Panc1 (cell line): ENCODE measurements around the gene CFAP20DC. TPM values are rescaled to one million over a fixed set of nuclear protein-coding genes. Genes with fewer than 3 reads are reported as not detected.

Experiments used
- ATAC-seq: fragments of 200-7000 bp; cut with Tn5 transposase; 2 replicates; pipeline ENCODE4 v1.9.1; 2020; ENCODE audit warnings: mild to moderate bottlenecking, moderate library complexity
- BruUV-seq: library from RNA; stranded (reverse); fragments of 400-500 nt; replicated peaks from 2 replicates; lab custom pipeline; 2021; lab: Mats Ljungman, UMichigan
- CTCF ChIA-PET: fragments of 300-600 bp; sonication (Branson Sonifier 250); formaldehyde crosslinking; loops from one replicate; lab custom pipeline; 2022; ENCODE audit warnings: antibody characterized with exemption; lab: Charles Lee
- POLR2A ChIA-PET: fragments of 300-600 bp; sonication (Branson Sonifier 250); formaldehyde crosslinking; loops from one replicate; lab custom pipeline; 2022; ENCODE audit warnings: antibody characterized with exemption; lab: Charles Lee
- DNase-seq: peaks from one replicate; pipeline ENCODE4 v3.0.0-alpha.2; 2010; ENCODE audit warnings: low read depth, low spot score
- H3K27ac ChIP-seq: 2 replicates; pipeline ENCODE4 v1.5.1; 2011; ENCODE audit warnings: mild to moderate bottlenecking, low read length, inconsistent platforms
- H3K27me3 ChIP-seq: fragments of 200-500 bp; sonication (Bioruptor generic); 2 replicates; pipeline ENCODE4 v1.6.0; 2014; ENCODE audit warnings: low read length, inconsistent platforms; ENCODE audit not compliant: control insufficient read depth, insufficient read depth
- H3K36me3 ChIP-seq: fragments of 200-500 bp; sonication (Bioruptor generic); 2 replicates; pipeline ENCODE4 v1.5.1; 2014; ENCODE audit warnings: inconsistent platforms, mild to moderate bottlenecking, low read length, moderate library complexity; ENCODE audit not compliant: control insufficient read depth, insufficient read depth
- H3K4me1 ChIP-seq: 2 replicates; pipeline ENCODE4 v1.5.1; 2011; ENCODE audit warnings: inconsistent platforms, mild to moderate bottlenecking, low read length, moderate library complexity; ENCODE audit not compliant: control insufficient read depth, insufficient read depth
- H3K4me3 ChIP-seq, 2 experiments: 2 replicates each; pipeline ENCODE4 v1.5.1; 2011 to 2012; ENCODE audit warnings: low read depth in 2 of 2, low read length in 2 of 2, mild to moderate bottlenecking in 2 of 2, inconsistent platforms in 1 of 2, moderate library complexity in 1 of 2
- H3K9me3 ChIP-seq: fragments of 200-500 bp; sonication (Bioruptor generic); 2 replicates; pipeline ENCODE4 v1.5.1; 2014; ENCODE audit warnings: low read depth, mild to moderate bottlenecking, inconsistent platforms, low read length, moderate library complexity; ENCODE audit not compliant: control insufficient read depth, insufficient read depth
- POLR2AphosphoS5 ChIP-seq: IDR thresholded peaks from 2 replicates; pipeline ENCODE4 v1.6.1; 2012; ENCODE audit warnings: mild to moderate bottlenecking, low read depth, low read length, moderate library complexity
- SIN3A ChIP-seq: IDR thresholded peaks from 2 replicates; pipeline ENCODE4 v1.6.1; 2012; ENCODE audit warnings: low read depth, mild to moderate bottlenecking, low read length, moderate library complexity, borderline replicate concordance; ENCODE audit not compliant: insufficient read depth
- TCF7L2 ChIP-seq: IDR thresholded peaks from 2 replicates; pipeline ENCODE4 v1.6.1; 2011; ENCODE audit warnings: mild to moderate bottlenecking, low read depth, low read length, inconsistent platforms
- in situ Hi-C: cut with HindIII; loops from 2 replicates; pipeline ENCODE4 v1.10.0; 2016; ENCODE audit warnings: low sequenced_read_pairs, low pct_unique_long_range_greater_than_20kb
- intact Hi-C: fragments of 100-400 bp; cut with micrococcal nuclease; formaldehyde crosslinking; loops from one replicate; pipeline ENCODE4 v1.10.0; 2022; ENCODE audit not compliant: unreplicated experiment
- total RNA-seq: library from RNA; stranded (reverse); gene quantifications from one replicate; pipeline ENCODE4 v1.2.1, GENCODE V29; 2021; ENCODE audit not compliant: unreplicated experiment
- TF ChIP-seq, protein P1 (sequence below), 2 experiments: IDR thresholded peaks; 2 replicates each; pipeline ENCODE4 v1.6.1; 2011 to 2012; ENCODE audit warnings: low read depth in 2 of 2, control low read depth in 1 of 2, low read length in 1 of 2, mild to moderate bottlenecking in 1 of 2, moderate library complexity in 1 of 2; ENCODE audit not compliant: insufficient read depth in 1 of 2
- TF ChIP-seq, protein P2 (sequence below): fragments of 450-650 bp; IDR thresholded peaks from 2 replicates; pipeline ENCODE4 v1.5.1; 2017; ENCODE audit warnings: mild to moderate bottlenecking

Gene CFAP20DC
- total RNA-seq, 1 experiment from 2014 or later = 4.0 TPM

DNA sequence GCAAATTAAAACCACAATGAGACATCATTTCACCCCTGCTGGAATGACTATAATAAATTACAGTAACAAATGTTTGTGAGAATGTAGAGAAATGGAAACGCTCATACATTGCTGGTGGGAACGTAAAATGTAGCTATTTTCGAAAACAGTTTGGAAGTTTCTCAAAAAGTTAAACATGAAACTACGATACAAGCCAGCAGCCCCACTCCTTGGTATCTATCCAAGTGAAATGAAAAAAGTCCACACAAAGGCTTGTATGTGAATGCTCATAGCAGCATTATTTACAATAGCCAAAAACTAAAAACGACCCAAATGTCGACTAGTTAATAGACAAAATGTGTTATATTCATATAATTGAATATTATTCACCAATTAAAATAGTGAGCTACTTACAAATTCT lies 22.9 kb upstream of the CFAP20DC start:
- Histone ChIP-seq H3K4me3 (no peak overlapping the region), H3K27ac (no peak overlapping the region), H3K4me1 (no peaks in the 10 kb centered on the region), H3K36me3 (no peaks in the 10 kb centered on the region), H3K9me3 (no peaks in the 10 kb centered on the region), H3K27me3 (no peaks in the 10 kb centered on the region)
- TF ChIP-seq TCF7L2 (no peak), SIN3A (no peak), POLR2AphosphoS5 (no peak)
- TF ChIP-seq, protein P1, sequence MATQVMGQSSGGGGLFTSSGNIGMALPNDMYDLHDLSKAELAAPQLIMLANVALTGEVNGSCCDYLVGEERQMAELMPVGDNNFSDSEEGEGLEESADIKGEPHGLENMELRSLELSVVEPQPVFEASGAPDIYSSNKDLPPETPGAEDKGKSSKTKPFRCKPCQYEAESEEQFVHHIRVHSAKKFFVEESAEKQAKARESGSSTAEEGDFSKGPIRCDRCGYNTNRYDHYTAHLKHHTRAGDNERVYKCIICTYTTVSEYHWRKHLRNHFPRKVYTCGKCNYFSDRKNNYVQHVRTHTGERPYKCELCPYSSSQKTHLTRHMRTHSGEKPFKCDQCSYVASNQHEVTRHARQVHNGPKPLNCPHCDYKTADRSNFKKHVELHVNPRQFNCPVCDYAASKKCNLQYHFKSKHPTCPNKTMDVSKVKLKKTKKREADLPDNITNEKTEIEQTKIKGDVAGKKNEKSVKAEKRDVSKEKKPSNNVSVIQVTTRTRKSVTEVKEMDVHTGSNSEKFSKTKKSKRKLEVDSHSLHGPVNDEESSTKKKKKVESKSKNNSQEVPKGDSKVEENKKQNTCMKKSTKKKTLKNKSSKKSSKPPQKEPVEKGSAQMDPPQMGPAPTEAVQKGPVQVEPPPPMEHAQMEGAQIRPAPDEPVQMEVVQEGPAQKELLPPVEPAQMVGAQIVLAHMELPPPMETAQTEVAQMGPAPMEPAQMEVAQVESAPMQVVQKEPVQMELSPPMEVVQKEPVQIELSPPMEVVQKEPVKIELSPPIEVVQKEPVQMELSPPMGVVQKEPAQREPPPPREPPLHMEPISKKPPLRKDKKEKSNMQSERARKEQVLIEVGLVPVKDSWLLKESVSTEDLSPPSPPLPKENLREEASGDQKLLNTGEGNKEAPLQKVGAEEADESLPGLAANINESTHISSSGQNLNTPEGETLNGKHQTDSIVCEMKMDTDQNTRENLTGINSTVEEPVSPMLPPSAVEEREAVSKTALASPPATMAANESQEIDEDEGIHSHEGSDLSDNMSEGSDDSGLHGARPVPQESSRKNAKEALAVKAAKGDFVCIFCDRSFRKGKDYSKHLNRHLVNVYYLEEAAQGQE (IDR thresholded peaks at IDR 0.05; ENCODE audit: insufficient read depth in 1 of 2, low read depth in 2 of 2, low read length in 1 of 2) = no peak
- TF ChIP-seq, protein P2, sequence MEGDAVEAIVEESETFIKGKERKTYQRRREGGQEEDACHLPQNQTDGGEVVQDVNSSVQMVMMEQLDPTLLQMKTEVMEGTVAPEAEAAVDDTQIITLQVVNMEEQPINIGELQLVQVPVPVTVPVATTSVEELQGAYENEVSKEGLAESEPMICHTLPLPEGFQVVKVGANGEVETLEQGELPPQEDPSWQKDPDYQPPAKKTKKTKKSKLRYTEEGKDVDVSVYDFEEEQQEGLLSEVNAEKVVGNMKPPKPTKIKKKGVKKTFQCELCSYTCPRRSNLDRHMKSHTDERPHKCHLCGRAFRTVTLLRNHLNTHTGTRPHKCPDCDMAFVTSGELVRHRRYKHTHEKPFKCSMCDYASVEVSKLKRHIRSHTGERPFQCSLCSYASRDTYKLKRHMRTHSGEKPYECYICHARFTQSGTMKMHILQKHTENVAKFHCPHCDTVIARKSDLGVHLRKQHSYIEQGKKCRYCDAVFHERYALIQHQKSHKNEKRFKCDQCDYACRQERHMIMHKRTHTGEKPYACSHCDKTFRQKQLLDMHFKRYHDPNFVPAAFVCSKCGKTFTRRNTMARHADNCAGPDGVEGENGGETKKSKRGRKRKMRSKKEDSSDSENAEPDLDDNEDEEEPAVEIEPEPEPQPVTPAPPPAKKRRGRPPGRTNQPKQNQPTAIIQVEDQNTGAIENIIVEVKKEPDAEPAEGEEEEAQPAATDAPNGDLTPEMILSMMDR = no peak
- intact Hi-C loops (no loop called here), in situ Hi-C loops (no loop called here)
- DNase-seq (no peak), ATAC-seq (no peak)
- ChIA-PET CTCF (no interaction called here), POLR2A (no interaction called here)
- no TSS peak for BruUV-seq

DNA sequence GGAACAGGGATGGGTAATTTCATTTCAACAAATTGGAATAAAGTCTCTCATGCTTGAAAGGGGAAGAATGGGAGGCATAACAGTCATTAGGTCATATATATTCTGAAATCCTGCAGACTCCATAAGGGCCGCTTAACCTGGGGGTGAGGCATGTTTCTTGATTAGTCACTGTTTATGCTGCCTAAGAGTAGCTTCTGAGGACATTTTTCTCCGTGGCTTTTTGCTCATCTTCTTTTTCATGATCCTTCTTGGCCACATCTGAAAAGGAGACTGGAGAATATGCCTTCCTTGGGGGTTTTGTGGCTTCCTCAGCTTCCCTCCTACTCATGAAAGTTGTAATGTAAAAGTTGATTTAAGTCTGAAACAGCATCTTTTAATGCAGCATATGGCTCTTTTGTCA lies 20.0 kb upstream of the CFAP20DC start:
- POLR2A ChIA-PET = no interaction called here
- DNase-seq = no peak
- BruUV-seq = no TSS peak
- H3K27ac ChIP-seq = no peak overlapping the region
- CTCF ChIA-PET = no interaction called here
- no peak for ATAC-seq
- H3K4me1 ChIP-seq = no peaks in the 10 kb centered on the region
- H3K4me3 ChIP-seq = no peak overlapping the region
- no peak for TF ChIP-seq POLR2AphosphoS5
- TF ChIP-seq, protein P2 = no peak
- no peak for TF ChIP-seq TCF7L2
- no peak for TF ChIP-seq SIN3A
- TF ChIP-seq, protein P1 (IDR thresholded peaks at IDR 0.05; ENCODE audit: insufficient read depth in 1 of 2, low read depth in 2 of 2, low read length in 1 of 2) = no peak
- no peaks in the 10 kb centered on the region for H3K36me3 ChIP-seq
- H3K27me3 ChIP-seq = no peaks in the 10 kb centered on the region
- in situ Hi-C loops = no loop called here
- H3K9me3 ChIP-seq = no peaks in the 10 kb centered on the region
- intact Hi-C loops = no loop called here
